GM21360 (cell line): ENCODE results near the gene NUP210.
A peak's percentile ranks its signal among the peaks of the same experiment; 100 is the strongest.
"Not testable (repeated sequence)": the region's sequence is repeated elsewhere in the genome, so short reads cannot be mapped to it uniquely, and the experiment has no call there.

Source experiments
- ATAC-seq: cut with Tn5 transposase; IDR thresholded peaks from one replicate; pipeline ENCODE4 v1.9.1; 2021; ENCODE audit warnings: mild to moderate bottlenecking, moderate library complexity; ENCODE audit not compliant: unreplicated experiment

NUP210 gene

DNA sequence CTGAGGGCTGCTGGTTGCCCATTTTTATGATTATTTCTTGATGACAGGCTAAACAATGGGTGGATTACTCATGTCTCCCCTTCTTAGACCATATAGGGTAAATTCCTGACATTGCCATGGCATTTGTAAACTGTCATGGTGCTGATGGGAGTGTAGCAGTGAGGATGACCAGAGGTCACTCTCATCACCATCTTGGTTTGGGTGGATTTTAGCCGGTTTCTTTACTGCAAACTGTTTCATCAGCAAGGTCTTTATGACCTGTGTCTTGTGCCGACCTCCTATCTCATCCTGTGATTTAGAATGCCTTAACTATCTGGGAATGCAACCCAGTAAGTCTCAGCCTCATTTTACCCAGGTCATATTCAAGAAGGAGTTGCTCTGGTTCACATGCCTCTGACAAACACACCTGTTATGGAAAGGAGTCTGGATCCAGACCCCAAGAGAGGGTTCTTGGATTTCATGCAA lies 10.3 kb upstream of the NUP210 start:
- ATAC-seq, result not testable (repeated sequence)

DNA sequence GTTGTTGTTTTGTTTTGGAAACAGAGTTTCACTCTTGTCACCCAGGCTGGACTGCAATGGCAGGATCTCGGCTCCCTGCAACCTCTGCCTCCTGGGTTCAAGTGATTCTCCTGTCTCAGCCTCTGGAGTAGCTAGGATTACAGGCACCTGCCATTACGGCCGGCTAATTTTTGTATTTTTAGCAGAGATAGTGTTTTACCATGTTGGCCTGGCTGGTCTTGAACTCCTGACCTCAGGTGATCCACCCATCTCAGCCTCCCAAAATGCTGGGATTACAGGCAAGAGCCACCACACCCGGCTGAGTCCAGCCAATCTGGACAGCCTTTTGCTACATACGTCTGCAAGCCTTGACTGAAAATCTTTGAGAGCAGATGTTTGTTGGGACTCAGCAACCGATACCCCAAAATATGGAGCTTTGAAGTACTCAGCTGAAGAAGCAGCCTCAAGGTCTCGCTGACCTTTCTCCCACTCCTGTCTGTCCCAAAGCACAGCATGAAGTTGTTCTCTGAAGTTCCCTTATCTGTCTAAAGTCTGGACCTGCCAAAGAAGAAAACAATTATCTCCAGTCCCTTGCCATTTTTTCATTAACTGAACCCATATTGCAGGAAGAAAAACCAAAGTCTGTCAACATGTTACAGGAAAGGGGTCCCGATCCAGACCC lies 9.6 kb upstream of the NUP210 start:
- ATAC-seq, result no peak

DNA sequence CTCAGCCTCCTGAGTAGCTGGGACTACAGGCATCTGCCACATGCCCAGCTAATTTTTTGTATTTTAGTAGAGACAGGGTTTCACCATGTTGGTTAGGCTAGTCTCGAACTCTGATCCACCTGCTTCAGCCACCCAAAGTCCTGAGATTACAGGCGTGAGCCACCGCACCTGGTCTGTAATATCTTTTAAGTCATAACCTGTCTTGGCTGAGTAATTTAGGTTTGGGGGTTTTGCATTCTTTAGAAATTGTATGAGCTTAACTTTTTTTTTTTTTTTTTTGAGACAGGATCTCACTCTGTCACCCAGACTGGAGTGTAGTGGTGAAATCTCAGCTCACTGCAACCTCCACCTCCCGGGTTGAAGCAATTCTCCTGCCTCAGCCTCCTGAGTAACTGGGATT lies 8.6 kb upstream of the NUP210 start:
- ATAC-seq, result not testable (repeated sequence)

DNA sequence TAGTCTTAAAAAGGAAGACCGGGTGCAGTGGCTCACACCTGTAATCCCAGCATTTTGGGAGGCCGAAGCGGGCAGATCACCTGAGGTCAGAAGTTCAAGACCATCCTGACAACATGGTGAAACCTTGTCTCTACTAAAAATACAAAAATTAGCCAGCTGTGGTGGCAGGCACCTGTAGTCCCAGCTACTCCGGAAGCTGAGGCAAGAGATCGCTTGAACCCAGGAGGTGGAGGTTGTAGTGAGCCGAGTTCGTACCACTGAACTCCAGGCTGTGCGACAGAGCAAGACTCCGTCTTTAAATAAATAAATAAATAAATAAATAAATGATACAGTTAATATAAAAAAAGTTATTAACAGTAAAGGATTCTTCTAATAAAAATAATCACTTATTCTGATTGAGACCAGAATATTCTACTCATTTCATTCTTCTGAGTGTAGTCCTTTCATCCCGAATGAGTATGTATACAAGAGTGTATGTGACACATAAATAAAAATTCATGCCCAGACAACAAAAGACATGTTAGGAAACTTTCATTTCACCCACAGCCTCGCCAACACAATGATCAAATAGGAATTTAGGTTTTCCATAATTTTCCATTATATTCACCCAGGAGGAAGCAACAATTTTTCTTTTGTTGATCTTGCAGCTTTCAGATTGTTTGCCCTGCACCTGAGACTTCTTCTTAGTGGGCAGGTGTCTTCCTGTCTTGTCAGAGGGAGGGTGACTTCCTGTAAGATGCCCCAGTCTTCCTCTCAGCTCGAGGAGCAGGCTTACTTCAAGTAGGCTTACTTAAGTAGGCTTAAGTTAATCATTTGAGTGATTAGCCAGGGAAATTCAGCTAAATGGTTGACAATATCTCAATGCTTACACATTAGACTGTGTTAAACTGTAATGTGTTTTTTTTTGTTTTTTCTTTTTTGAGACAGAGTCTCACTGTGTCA lies 7.8 kb upstream of the NUP210 start:
- ATAC-seq, result no peak

DNA sequence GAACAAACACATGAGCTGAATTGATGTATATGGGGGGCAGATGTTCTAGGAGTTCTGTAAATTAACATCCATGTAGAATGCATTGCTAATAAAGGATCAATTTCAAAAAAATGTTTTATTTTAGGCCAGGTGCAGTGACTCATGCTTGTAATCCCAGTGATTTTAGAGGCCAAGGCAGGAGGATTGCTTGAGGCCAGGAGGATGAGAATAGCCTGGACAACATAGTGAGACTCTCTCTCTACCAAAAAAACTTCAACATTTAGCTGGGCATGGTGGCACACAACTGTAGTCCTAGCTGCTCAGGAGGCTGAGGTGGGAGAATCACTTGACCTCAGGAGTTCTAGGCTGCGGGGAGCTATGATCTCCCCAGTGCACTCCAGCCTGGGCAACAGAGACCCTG lies 6.5 kb upstream of the NUP210 start:
- no peak for ATAC-seq

GRCh38 chr3:13425689-13426088 lies 5.6 kb upstream of the NUP210 start:
- ATAC-seq, result no peak

- ATAC-seq, result no peak
These were observed 4.9 kb upstream of the NUP210 start for GRCh38 chr3:13424865-13425617.

- ATAC-seq, result no peak
These were observed 4.2 kb upstream of the NUP210 start for GRCh38 chr3:13424141-13424844.

GRCh38 chr3:13420831-13421765 lies 976 bp upstream of the NUP210 start:
- no peak for ATAC-seq

DNA sequence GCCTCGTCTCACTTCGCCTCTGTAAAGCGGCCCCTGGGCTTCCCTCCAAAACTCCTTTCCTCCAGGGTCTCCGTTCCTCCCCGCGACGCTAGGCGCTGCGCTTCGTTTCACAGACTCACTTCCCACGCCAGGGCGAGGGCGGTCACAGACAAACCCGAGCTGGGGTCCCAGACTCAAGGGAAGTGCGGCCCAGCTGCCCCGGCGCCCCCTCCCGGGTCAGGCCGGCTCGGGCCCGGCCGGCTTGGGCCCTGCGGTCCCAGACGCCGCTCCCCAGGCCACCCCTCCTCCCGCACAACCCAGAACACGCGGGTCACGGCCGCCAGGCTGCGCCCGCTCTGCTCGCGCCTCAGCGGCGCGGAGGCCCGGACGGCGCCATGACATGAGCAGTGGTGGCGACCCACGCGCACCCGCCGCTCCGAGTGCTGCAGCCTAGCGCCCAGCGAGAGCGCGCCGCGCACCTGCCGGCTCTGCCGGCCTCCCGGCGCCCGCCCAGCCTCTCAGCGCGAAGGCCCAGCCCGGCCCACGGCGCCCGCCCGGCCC lies 547 bp downstream of the NUP210 start:
- peak; percentile 32 for ATAC-seq

GRCh38 chr3:13417166-13417947 lies 2.8 kb downstream of the NUP210 start:
- no peak for ATAC-seq

DNA sequence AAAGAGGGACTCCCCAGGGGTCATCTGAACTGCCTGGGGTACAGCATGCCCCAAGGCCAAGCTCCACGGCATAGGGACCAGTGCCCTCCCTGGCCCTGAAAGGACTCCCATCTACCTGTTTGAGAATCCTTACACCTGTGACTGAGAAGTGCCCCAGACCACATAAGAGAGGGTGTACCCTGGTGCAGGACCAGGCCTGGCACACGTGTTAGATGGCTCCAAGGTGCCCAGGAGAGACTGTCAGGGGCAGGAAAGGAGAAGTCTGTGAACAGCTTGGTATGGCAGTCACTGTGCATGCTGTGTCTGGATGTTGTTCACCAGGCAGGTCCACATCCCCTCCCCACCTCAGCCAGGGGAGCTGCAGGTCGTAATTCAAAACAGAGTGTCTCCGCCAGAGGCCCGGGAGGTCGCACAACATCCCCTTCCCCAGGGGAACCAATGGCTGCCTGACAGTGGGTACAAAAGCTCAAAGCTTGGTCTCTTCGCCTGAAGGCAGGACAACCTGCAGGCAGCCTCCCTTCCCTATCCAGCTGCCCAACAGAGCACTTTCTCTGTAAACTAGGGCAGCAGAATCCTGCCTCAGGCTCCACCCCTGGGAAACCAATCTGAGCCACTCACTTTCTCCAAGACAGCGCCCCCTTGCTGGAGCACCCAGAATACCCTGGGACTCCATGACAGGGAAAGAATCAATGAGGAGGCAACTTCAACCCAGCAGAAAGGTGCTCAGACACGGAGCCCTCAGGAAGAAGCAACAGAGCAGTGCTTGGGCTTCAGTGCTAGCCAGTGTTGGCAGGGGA lies 3.9 kb downstream of the NUP210 start:
- no peak for ATAC-seq

GRCh38 chr3:13415236-13415986 lies 4.7 kb downstream of the NUP210 start:
- ATAC-seq, result no peak

DNA sequence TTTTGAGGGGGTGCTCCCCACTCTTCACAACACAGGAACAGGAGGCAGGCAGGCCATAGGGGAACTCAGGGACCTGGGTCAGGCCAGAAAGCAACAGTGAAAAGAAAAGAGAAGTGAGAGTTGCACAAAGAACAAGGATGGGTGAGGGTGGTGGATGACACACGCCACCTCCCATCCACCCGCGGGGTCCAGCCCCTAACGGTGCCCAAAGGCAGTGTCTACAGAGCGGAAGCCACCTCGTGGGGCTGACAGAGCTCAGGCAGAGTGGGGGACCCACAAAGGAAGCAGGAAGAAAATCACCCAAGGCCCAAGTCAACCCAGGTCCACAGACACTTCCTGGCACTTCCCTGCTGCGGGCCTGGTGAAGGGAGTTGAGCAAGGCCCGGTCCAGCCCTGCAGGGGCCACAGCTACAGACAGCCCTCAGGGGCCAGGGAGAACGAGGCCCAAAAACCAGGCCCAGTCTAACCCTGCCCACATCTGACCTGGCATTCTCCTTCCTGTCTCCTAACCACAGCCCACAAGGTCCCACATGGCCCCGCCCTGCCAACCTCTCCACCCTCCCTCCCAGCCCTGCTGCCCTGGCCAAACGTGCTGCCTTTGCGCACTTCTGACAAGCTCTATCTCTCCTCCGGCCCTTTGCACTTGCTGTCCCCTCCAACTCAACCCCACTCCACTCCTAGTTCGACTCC lies 5.9 kb downstream of the NUP210 start:
- ATAC-seq, result peak; percentile 90

DNA sequence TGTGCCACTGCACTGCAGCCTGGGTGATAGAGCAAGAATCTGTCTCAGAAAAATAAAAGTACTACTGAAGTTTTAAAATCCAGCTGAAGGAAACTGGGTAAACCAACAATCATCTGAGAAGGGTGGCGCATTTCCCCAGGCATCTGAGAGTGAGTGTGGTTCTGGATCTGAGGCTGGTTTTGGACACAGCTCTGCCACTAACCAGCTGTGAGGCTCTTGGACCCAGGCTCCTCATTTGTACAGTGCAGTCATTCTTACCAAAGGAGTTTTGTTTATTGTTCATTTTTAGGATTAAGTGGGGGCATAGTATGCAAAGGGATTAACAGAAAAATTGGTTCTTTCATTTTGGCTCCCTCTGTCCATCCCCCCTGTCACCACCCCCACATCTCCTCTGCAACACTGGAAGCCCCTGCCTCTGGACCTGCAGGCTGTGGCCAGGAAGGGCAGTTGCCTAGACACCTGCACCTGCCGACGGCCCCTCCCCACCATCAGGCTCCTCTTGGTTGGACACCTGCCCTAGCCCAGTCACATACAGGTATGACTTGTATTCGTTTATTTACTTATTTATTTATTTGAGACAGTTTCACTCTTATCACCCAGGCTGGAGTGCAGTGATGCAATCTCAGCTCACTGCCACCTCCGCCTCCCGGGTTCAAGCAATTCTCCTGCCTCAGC lies 8.8 kb downstream of the NUP210 start:
- no peak for ATAC-seq

DNA sequence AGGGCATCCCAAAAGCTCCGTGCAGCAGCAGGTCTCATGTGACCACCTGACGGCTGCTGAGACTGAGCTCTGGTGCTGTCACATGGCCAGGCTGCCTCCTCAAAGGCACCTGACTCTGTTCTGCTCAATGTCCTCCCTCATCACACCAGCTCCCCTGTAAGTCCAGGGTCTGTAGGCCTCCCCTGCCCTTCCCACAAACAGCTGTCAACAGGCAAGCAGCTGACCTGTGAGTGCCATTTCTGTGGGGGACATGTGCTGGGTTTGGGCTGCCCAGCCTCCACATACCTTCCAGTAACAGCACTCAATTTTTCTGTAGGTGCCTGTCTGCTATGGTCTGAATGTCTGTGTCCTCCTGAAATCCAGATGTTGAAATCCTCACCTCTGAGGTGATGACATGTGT lies 11.2 kb downstream of the NUP210 start:
- no peak for ATAC-seq
